Stimulated activated CD8-positive, alpha-beta memory T cell treated with anti-CD3 and anti-CD28 coated beads, Interleukin-7, amount 100 ng/mL, for 1 hour (primary cell): ENCODE results near the gene LYZL6.
"Not testable (repeated sequence)": the region's sequence is repeated elsewhere in the genome, so short reads cannot be mapped to it uniquely, and the experiment has no call there.

Source experiments
- DNase-seq, 2 donors: peaks; one replicate each; pipeline ENCODE4 v3.0.0-alpha.2; 2020; ENCODE audit warnings: low read depth in 2 of 2

Gene LYZL6

GRCh38 chr17:35906926-35907637, 36.4 kb downstream of the LYZL6 start:
- DNase-seq, result no peak

GRCh38 chr17:35906191-35906925, 37.2 kb downstream of the LYZL6 start:
- DNase-seq, result no peak

- no peak for DNase-seq
These were observed 40.1 kb downstream of the LYZL6 start for GRCh38 chr17:35903451-35903850.

- no peak for DNase-seq
These were observed 41.8 kb downstream of the LYZL6 start for GRCh38 chr17:35901631-35902175.

GRCh38 chr17:35900708-35901480, 42.6 kb downstream of the LYZL6 start:
- no peak for DNase-seq

DNA sequence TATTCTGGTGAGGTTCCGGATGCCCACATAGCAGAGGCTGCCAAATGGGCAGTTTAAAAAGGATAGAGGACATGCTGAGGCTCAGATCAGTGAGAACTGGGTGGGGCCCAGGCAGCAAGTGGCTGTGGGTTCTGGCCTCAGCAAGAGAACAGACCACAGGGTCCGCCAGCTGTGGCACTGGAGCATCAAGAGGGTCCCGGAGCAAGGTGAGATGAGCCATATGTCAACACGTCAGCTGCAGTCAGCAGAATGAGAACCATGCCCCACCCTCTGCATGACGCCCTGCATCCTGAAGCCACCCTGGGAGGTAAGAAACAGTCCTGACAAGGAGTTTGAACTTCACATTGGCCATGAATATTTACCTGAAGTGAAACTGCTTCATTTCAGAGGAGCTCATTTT, 43.2 kb downstream of the LYZL6 start:
- no peak for DNase-seq

DNA sequence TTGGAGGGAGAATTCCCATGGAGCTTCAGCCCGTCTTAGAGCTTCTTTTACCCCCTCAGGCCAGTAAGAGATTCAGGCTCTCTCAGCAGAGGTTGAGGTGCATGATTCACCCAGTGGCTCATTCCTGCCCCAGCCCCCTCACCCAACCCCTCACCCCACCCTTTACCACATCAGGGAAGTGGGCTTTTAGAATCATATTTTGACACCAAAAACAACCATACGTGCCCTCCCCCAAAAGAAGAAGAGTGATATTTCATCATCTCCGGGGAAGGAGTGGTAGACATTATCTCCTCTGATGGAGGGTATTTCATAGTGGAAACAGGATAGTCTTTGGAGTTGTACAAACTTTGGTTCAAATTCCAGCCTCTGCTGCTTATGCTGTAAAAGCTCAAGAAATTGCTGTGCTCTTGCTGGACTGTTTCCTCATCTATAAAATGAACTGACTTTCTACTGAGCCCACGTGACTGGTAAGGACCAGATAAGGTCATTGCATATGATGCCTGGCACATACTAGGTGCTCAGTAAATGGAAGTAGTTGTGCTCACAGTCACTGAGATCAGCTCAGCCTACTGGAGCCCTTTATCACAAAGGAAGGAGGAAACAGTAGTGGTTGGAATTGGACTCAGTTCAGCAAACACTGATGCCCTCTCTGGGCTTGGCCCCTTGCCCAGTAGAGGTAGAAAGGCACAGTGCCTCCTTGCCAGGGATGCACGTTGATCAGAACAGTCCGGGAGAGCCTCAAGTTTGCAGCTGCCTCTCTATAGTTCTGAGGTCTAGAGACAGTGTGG, 45.0 kb downstream of the LYZL6 start:
- DNase-seq, result no peak

GRCh38 chr17:35897772-35898171, 45.7 kb downstream of the LYZL6 start:
- DNase-seq, result not testable (repeated sequence)

GRCh38 chr17:35895636-35896587, 47.6 kb downstream of the LYZL6 start:
- no peak for DNase-seq

- DNase-seq, result no peak
These were observed 49.3 kb downstream of the LYZL6 start for GRCh38 chr17:35894206-35894605.

- DNase-seq, result no peak
These were observed 49.8 kb downstream of the LYZL6 start for GRCh38 chr17:35893751-35894150.

DNA sequence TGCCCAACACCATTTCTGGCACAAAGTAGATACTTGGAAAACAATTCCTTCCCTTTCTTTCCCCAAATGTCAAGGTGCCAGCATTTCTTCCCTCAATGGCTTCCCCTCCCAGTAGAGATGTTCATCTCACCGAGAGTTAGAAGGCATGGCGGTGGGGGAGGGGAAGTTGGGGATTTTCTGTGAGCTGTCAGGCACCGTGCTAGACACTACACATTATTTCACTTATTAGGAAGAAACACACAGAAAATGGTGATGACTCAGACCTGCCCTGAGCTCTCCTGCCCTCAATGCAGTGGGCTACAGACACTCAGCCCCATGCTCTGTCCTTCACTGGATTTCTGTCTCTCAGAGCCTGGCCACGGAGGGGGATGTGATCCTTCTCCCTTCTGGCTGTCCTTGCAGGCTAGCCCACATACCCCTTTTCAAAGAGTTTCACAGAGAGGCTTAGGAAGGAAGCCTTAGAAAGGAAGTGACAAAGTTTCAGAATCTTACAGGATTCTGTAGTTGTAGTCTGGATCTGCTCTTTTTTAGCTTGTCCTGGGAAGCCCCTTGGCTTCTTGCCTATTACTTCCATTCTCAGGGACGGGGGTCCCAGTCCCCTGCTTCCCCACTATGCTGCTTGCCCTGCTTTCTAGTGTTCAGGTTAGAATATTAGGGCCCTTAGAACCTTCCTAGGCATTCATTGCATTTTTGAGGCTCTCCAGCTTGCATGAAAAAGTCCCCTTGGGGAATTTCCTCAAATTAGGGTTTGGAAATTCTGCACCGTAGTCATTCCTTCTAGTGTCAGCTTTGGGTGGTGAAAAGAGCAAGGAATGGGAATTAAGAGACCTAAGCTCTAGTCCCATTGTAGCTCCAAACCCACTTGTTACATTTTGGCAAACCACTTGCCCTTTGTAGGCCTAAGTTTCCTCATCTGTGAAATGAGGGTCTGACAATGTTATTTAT, 51.1 kb downstream of the LYZL6 start:
- DNase-seq, result no peak

GRCh38 chr17:35891269-35891668, 52.2 kb downstream of the LYZL6 start:
- no peak for DNase-seq

GRCh38 chr17:35890774-35891155, 52.7 kb downstream of the LYZL6 start:
- no peak for DNase-seq

- DNase-seq, result no peak
These were observed 53.4 kb downstream of the LYZL6 start for GRCh38 chr17:35889818-35890773.

DNA sequence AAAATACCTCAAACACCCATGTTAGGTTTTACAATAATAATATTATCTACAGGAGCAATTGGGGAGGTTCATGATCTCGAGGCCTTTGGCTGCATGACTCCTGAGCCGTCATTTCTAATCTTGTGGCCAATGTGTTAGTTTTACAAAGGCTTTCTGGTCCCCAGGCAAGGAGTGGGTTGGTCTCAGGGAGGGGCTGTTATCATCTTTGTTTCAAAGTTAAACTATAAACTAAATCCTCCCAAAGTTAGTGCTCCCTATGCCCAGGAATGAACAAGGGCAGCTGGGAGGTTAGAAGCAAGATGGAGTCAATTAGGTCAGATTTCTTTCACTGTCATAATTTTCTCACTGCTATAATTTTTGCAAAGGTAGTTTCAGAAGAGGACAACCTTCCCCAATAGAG, 54.3 kb downstream of the LYZL6 start:
- DNase-seq, result no peak
